SH-SY5Y (cell line): ENCODE measurements around the gene STAC2.

Experiments
- GATA2 ChIP-seq: IDR thresholded peaks from 2 replicates; pipeline ENCODE4 v1.6.1; 2011; ENCODE audit warnings: mild to moderate bottlenecking, low read depth, low read length
- GATA3 ChIP-seq: IDR thresholded peaks from 2 replicates; pipeline ENCODE4 v1.6.1; 2011; ENCODE audit warnings: low read depth, mild to moderate bottlenecking, low read length, moderate library complexity

DNA sequence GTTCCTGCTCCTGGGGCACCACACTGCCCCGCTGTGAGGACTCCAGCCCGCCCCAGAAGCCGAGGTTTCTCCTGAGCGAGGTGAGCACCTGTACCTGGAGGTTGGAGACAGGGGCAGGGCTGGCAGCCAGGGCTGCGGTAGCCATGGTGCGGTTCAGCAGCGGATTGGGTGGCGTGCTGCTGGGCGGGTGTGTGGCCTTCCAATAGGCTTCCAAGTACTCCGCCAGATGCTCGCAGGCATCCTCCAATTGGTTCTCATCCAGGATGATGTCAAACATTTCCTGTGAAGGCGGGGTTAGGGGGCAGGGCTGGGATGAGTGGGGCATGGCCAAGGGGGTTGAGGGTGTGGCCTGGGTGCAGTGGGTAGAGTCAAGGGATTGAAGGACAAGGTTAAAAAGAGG, 48.5 kb downstream of the STAC2 start:
- TF ChIP-seq GATA3 = no peak
- no peak for TF ChIP-seq GATA2
